Mesenchymal stem cell (in vitro differentiated cells and primary cell): ENCODE results near the gene NUBP2.
"Not testable (repeated sequence)": the region's sequence is repeated elsewhere in the genome, so short reads cannot be mapped to it uniquely, and the experiment has no call there.

Experiments
- DNase-seq: peaks from one replicate; pipeline ENCODE4 v3.0.0-alpha.2; 2013
- H2AFZ ChIP-seq: one replicate; pipeline ENCODE4 v1.6.1; 2013; ENCODE audit warnings: low read depth, mild to moderate bottlenecking, control low read depth, inconsistent platforms, low read length, moderate library complexity
- H2AK5ac ChIP-seq: 2 replicates; pipeline ENCODE4 v1.6.1; 2013; ENCODE audit warnings: low read length, moderate library complexity, mild to moderate bottlenecking, inconsistent platforms; ENCODE audit not compliant: severe bottlenecking
- H2BK120ac ChIP-seq: one replicate; pipeline ENCODE4 v1.6.1; 2013; ENCODE audit warnings: low read depth, mild to moderate bottlenecking, inconsistent platforms, low read length, moderate library complexity
- H2BK12ac ChIP-seq, 2 experiments: one replicate each; pipeline ENCODE4 v1.6.1; 2013; ENCODE audit warnings: inconsistent platforms in 2 of 2, low read length in 2 of 2, mild to moderate bottlenecking in 2 of 2, moderate library complexity in 2 of 2, control low read depth in 1 of 2
- H2BK15ac ChIP-seq: one replicate; pipeline ENCODE4 v1.6.1; 2013; ENCODE audit warnings: mild to moderate bottlenecking, low read depth, inconsistent platforms; ENCODE audit not compliant: poor library complexity, severe bottlenecking
- H2BK5ac ChIP-seq: 2 replicates; pipeline ENCODE4 v1.6.1; 2013; ENCODE audit warnings: low read depth, mild to moderate bottlenecking, low read length, control low read depth, inconsistent platforms; ENCODE audit not compliant: poor library complexity, severe bottlenecking
- H3K14ac ChIP-seq, 2 experiments: one replicate each; pipeline ENCODE4 v1.6.1; 2013; ENCODE audit warnings: inconsistent platforms in 2 of 2, low read length in 2 of 2, control low read depth in 1 of 2, mild to moderate bottlenecking in 1 of 2, moderate library complexity in 1 of 2
- H3K18ac ChIP-seq, 2 experiments: one replicate each; pipeline ENCODE4 v1.6.1; 2013; ENCODE audit warnings: inconsistent platforms in 2 of 2, low read length in 2 of 2, control low read depth in 1 of 2, low read depth in 1 of 2, mild to moderate bottlenecking in 1 of 2
- H3K23ac ChIP-seq, 2 experiments: one replicate each; pipeline ENCODE4 v1.6.1; 2013; ENCODE audit warnings: inconsistent platforms in 2 of 2, low read length in 2 of 2, mild to moderate bottlenecking in 2 of 2, moderate library complexity in 2 of 2, control low read depth in 1 of 2
- H3K27ac ChIP-seq: 2 replicates; pipeline ENCODE4 v1.5.1; 2013; ENCODE audit warnings: mild to moderate bottlenecking, moderate library complexity, low read length, control low read depth, inconsistent platforms; ENCODE audit not compliant: poor library complexity, severe bottlenecking
- H3K27me3 ChIP-seq, 2 experiments: 2 replicates each; pipeline versions ENCODE4 v1.6.1 to v1.7.0; 2013; ENCODE audit warnings: low read length in 2 of 2, mild to moderate bottlenecking in 2 of 2, moderate library complexity in 2 of 2, control low read depth in 1 of 2, inconsistent platforms in 1 of 2; ENCODE audit not compliant: control insufficient read depth in 1 of 2, insufficient read depth in 1 of 2
- H3K36me3 ChIP-seq, 2 experiments: 2 replicates each; pipeline versions ENCODE4 v1.6.1 to v1.7.0; 2013; ENCODE audit warnings: low read length in 2 of 2, control low read depth in 1 of 2, inconsistent platforms in 1 of 2, low read depth in 1 of 2, mild to moderate bottlenecking in 1 of 2; ENCODE audit not compliant: insufficient read depth in 2 of 2, control insufficient read depth in 1 of 2
- H3K4ac ChIP-seq, 2 experiments: one replicate each; pipeline ENCODE4 v1.6.1; 2013; ENCODE audit warnings: inconsistent platforms in 2 of 2, low read length in 2 of 2, mild to moderate bottlenecking in 2 of 2, moderate library complexity in 2 of 2, control low read depth in 1 of 2, low read depth in 1 of 2
- H3K4me1 ChIP-seq: 2 replicates; pipeline ENCODE4 v1.6.1; 2013; ENCODE audit warnings: low read depth, low read length, control low read depth; ENCODE audit not compliant: control insufficient read depth, insufficient read depth
- H3K4me2 ChIP-seq: 2 replicates; pipeline ENCODE4 v1.6.1; 2013; ENCODE audit warnings: low read length, mild to moderate bottlenecking, inconsistent platforms; ENCODE audit not compliant: poor library complexity, severe bottlenecking
- H3K4me3 ChIP-seq, 2 experiments: 2 replicates each; pipeline versions ENCODE4 v1.5.1 to v1.7.0; 2013; ENCODE audit warnings: low read length in 2 of 2, mild to moderate bottlenecking in 2 of 2, control low read depth in 1 of 2, low read depth in 1 of 2; ENCODE audit not compliant: insufficient read depth in 1 of 2
- H3K79me1 ChIP-seq: replicated peaks from 2 replicates; pipeline ENCODE4 v1.6.1; 2013; ENCODE audit warnings: mild to moderate bottlenecking, control low read depth, low read length, inconsistent platforms; ENCODE audit not compliant: poor library complexity, severe bottlenecking
- H3K9ac ChIP-seq: 2 replicates; pipeline ENCODE4 v1.7.0; 2013; ENCODE audit warnings: mild to moderate bottlenecking, low read length, moderate library complexity
- H3K9me3 ChIP-seq: 2 replicates; pipeline ENCODE4 v1.7.0; 2013; ENCODE audit warnings: mild to moderate bottlenecking, low read length; ENCODE audit not compliant: control insufficient read depth
- H4K8ac ChIP-seq: one replicate; pipeline ENCODE4 v1.6.1; 2013; ENCODE audit warnings: inconsistent platforms, mild to moderate bottlenecking, low read length, moderate library complexity
- H4K91ac ChIP-seq: one replicate; pipeline ENCODE4 v1.6.1; 2013; ENCODE audit warnings: mild to moderate bottlenecking, low read length, inconsistent platforms
- WGBS: methylation state at CpG from one replicate; pipeline ENCODE4 v1.1.7; 2013; ENCODE audit warnings: mixed read lengths; 5-methylcytosine and 5-hydroxymethylcytosine counted together

The NUBP2 gene

DNA sequence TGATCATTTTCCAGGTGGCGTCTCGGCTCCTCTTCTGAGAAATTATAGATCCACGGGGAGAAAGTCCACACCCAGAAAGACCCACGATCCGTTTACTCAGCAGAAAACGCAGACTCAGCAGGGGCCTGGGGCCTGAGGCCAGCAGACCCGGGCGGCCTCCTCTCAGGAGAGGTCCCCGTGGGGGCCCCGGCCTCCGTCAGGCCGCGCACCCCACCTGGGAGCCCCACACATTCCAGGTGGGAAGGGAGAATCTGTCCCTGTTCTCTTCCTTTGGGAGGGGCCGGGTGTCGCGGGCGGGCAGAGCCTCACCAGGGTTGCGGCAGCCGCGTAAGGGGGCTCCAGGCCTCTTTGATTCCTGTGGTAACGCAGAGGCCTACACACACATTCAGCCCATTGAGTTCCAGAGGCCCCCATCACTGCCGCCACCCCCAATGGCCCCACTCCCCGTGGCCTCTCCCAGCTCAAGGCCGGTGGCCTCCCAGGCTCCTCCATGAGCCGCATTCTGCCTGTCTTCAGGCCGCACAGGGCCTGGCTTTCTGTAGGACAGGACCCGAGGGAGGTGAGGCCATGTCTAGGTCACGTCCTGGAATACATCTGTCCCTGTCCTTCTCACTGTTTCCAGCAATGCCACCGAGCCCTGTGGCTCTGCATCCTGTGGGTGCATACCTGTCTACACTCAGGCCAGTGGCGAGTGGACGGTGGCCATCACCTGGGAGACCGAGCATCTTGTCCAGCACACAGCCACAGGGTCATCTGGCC, 12.3 kb downstream of the NUBP2 start:
- H3K9me3 ChIP-seq, result peaks cover 7% of the 10 kb centered on the region

DNA sequence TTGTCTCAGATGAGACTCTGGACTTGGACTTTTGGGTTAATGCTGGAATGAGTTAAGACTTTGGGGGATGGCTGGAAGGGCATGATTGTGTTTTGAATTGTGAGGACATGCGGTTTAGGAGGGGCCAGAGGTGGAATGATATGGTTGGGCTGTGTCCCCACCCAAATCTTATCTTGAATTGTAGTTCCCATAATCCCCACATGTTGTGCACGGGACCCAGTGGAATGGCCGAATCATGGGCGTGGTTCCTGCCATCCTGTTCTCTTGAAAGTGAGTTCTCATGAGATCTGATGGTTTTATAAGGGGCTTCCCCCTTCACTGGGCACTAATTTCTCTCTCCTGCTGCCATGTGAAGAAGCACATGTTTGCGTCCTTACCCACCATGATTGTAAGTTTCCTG, 16.5 kb downstream of the NUBP2 start:
- not testable (repeated sequence) for H2BK12ac ChIP-seq, DNase-seq, H3K9me3 ChIP-seq, H2BK120ac ChIP-seq, H4K91ac ChIP-seq, H2AK5ac ChIP-seq, H3K18ac ChIP-seq, H3K4me1 ChIP-seq, H4K8ac ChIP-seq, H2AFZ ChIP-seq, H2BK5ac ChIP-seq, H3K23ac ChIP-seq, H2BK15ac ChIP-seq, H3K27ac ChIP-seq, H3K4me3 ChIP-seq, H3K4ac ChIP-seq, H3K27me3 ChIP-seq, H3K14ac ChIP-seq, H3K79me1 ChIP-seq, H3K4me2 ChIP-seq, H3K36me3 ChIP-seq, H3K9ac ChIP-seq
- 82% methylated on average over 4 of the region's 5 CpGs for WGBS

More for the DNA sequence above, 12.3 kb downstream of the NUBP2 start:
- Histone ChIP-seq H3K27me3 (no peaks in the 10 kb centered on the region), H3K27ac (no peak overlapping the region), H2BK12ac (no peak overlapping the region), H3K14ac (no peak overlapping the region), H3K4me2 (no peak overlapping the region), H2BK120ac (no peak overlapping the region), H3K79me1 (peaks cover 6% of the 10 kb centered on the region), H2BK15ac (no peak overlapping the region), H3K4me1 (peaks cover 6% of the 10 kb centered on the region), H3K9ac (no peak overlapping the region), H4K8ac (no peak overlapping the region), H2BK5ac (no peak overlapping the region), H3K18ac (no peak overlapping the region), H3K4ac (no peak overlapping the region), H3K36me3 (peaks cover 6 to 38% of the 10 kb centered on the region in 2 experiments), H2AFZ (no peak overlapping the region), H3K23ac (no peak overlapping the region), H2AK5ac (no peak overlapping the region), H4K91ac (no peak overlapping the region), H3K4me3 (no peak overlapping the region)
- no peak for DNase-seq
- whole genome bisulfite sequencing, result 92% methylated on average over 32 of the region's 32 CpGs

- Histone ChIP-seq H3K27ac (no peak overlapping the region), H3K9ac (no peak overlapping the region), H3K23ac (no peak overlapping the region), H3K79me1 (no peaks in the 10 kb centered on the region), H2BK15ac (no peak overlapping the region), H2BK12ac (no peak overlapping the region), H2BK120ac (no peak overlapping the region), H2AFZ (no peak overlapping the region), H2AK5ac (no peak overlapping the region), H3K4ac (no peak overlapping the region), H4K8ac (no peak overlapping the region), H3K18ac (no peak overlapping the region), H3K4me1 (no peaks in the 10 kb centered on the region), H3K4me2 (no peak overlapping the region), H3K36me3 (peaks cover 5 to 10% of the 10 kb centered on the region in 2 experiments), H3K27me3 (no peaks in the 10 kb centered on the region), H4K91ac (no peak overlapping the region), H3K9me3 (peaks cover 7% of the 10 kb centered on the region), H3K14ac (no peak overlapping the region), H3K4me3 (no peak overlapping the region), H2BK5ac (no peak overlapping the region)
- 82% methylated on average over 10 of the region's 10 CpGs for WGBS
- no peak for DNase-seq
These were observed 17.9 kb downstream of the NUBP2 start for GRCh38 chr16:1800701-1801100.

GRCh38 chr16:1807626-1808025, 24.9 kb downstream of the NUBP2 start:
- no peak for DNase-seq
- Histone ChIP-seq H4K8ac (no peak overlapping the region), H2BK12ac (no peak overlapping the region), H3K9me3 (no peaks in the 10 kb centered on the region), H3K4me2 (no peak overlapping the region), H3K4me1 (peaks cover 2% of the 10 kb centered on the region), H3K4ac (no peak overlapping the region), H3K9ac (no peak overlapping the region), H4K91ac (no peak overlapping the region), H2BK5ac (no peak overlapping the region), H3K18ac (no peak overlapping the region), H2AK5ac (no peak overlapping the region), H2BK120ac (no peak overlapping the region), H2AFZ (no peak overlapping the region), H3K14ac (no peak overlapping the region), H3K27me3 (no peaks in the 10 kb centered on the region), H3K23ac (no peak overlapping the region), H3K27ac (no peak overlapping the region), H3K4me3 (no peak overlapping the region), H3K36me3 (peaks cover 32 to 53% of the 10 kb centered on the region in 2 experiments), H2BK15ac (no peak overlapping the region), H3K79me1 (peaks cover 18% of the 10 kb centered on the region)
- 92% methylated on average over 10 of the region's 10 CpGs for WGBS
